Peyer's patch (tissue), 4 donors: Measurements from ENCODE around the gene SAG. TPM values are rescaled to one million over a fixed set of nuclear protein-coding genes. Genes with fewer than 3 reads are reported as not detected.
A peak's percentile ranks its signal among the peaks of the same experiment; 100 is the strongest.

Experiments
- DNase-seq, 3 donors: peaks; one replicate each; pipeline ENCODE4 v3.0.0-alpha.2; 2017 to 2019
- H3K27ac ChIP-seq, 4 donors: fragments of 200-600 bp; sonication (generic); one replicate each; pipeline ENCODE4 v1.5.1; 2016 to 2019
- H3K27me3 ChIP-seq, 2 donors: fragments of 200-600 bp; sonication (generic); one replicate each; pipeline ENCODE4 v1.5.1; 2019
- H3K36me3 ChIP-seq, 3 donors: fragments of 200-600 bp; sonication (generic); one replicate each; pipeline ENCODE4 v1.5.1; 2016 to 2019
- H3K4me1 ChIP-seq, 4 donors: fragments of 200-600 bp; sonication (generic); one replicate each; pipeline ENCODE4 v1.5.1; 2016 to 2019
- H3K4me3 ChIP-seq, 4 donors: fragments of 200-600 bp; sonication (generic); 1 replicate in 3 of 4; 2 replicates in 1 of 4; pipeline ENCODE4 v1.5.1; 2016 to 2019; ENCODE audit warnings: mild to moderate bottlenecking in 1 of 4
- H3K9me3 ChIP-seq, 4 donors: fragments of 200-600 bp; sonication (generic); one replicate each; pipeline ENCODE4 v1.5.1; 2016 to 2019; ENCODE audit warnings: mild to moderate bottlenecking in 1 of 4
- POLR2A ChIP-seq, 2 donors: fragments of 450-650 bp; IDR thresholded peaks; one replicate each; pipeline ENCODE4 v1.5.1; 2017; ENCODE audit warnings: antibody characterized with exemption in 2 of 2, mild to moderate bottlenecking in 2 of 2, moderate library complexity in 2 of 2
- total RNA-seq, 4 donors: library from RNA; depleted of rRNA; stranded (reverse); fragments of >200 nt; gene quantifications; one replicate each; pipeline ENCODE4 v1.1.0, GENCODE V29; 2016
- TF ChIP-seq, protein P1 (sequence below), 6 experiments: fragments of 450-650 bp in 4 of 6; fragments of 200-600 bp in 2 of 6; sonication (generic) in 1 of 6; IDR thresholded peaks; one replicate each; pipeline ENCODE4 v1.5.1; 2017 to 2019; ENCODE audit warnings: antibody characterized with exemption in 6 of 6, mild to moderate bottlenecking in 3 of 6, moderate library complexity in 1 of 6

SAG gene
- total RNA-seq, 4 donors from 2014 or later = not detected

DNA sequence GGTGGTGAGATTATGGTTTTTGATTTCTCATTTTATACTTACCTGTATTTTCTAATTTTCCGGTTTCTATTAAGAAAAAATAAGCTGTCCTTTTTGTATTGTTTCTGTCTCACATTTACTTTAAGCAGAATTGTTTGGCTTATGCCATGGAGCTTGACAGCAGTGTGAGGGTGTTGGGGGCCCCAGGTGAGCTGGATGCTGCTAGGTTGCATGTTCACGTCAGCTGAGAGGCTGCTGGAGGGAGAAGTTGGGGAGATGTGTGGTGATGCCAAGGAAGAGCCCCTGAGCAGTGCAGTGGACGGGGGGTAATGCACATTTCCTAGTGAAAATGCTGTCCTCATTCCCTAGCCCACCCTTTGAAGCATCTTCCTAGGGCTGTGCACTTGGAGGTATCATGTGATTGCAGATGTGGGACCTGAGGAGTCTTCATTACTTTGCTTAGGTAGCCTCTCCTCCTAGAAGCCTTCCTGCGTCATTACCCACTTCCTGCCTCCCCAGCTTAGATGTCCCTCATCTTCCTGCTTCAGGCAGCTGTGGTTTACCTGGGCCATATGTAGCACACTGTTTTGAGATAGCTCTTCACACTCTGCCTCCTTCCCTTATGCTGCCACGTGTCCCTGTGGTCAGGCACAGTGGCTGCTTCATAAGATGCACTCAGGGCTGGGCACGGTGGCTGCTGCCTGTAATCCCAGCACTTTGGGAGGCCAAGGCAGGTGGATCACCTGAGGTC, 39.9 kb upstream of the SAG start:
- TF ChIP-seq, protein P1, sequence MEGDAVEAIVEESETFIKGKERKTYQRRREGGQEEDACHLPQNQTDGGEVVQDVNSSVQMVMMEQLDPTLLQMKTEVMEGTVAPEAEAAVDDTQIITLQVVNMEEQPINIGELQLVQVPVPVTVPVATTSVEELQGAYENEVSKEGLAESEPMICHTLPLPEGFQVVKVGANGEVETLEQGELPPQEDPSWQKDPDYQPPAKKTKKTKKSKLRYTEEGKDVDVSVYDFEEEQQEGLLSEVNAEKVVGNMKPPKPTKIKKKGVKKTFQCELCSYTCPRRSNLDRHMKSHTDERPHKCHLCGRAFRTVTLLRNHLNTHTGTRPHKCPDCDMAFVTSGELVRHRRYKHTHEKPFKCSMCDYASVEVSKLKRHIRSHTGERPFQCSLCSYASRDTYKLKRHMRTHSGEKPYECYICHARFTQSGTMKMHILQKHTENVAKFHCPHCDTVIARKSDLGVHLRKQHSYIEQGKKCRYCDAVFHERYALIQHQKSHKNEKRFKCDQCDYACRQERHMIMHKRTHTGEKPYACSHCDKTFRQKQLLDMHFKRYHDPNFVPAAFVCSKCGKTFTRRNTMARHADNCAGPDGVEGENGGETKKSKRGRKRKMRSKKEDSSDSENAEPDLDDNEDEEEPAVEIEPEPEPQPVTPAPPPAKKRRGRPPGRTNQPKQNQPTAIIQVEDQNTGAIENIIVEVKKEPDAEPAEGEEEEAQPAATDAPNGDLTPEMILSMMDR (IDR thresholded peaks at IDR 0.05) = no peak
- no peak for TF ChIP-seq POLR2A (IDR thresholded peaks at IDR 0.05)
- peak overlapping the region; percentile 62 to 79 (median 70) for H3K27ac ChIP-seq
- peak in 2 of 3 donors; percentile 95 to 96 for DNase-seq
- H3K4me1 ChIP-seq = no peaks in the 10 kb centered on the region
- no peaks in the 10 kb centered on the region for H3K9me3 ChIP-seq
- no peaks in the 10 kb centered on the region for H3K27me3 ChIP-seq
- H3K4me3 ChIP-seq = no peak overlapping the region
- H3K36me3 ChIP-seq = peaks cover 0 to 98% (median 0%) of the 10 kb centered on the region in 3 donors

DNA sequence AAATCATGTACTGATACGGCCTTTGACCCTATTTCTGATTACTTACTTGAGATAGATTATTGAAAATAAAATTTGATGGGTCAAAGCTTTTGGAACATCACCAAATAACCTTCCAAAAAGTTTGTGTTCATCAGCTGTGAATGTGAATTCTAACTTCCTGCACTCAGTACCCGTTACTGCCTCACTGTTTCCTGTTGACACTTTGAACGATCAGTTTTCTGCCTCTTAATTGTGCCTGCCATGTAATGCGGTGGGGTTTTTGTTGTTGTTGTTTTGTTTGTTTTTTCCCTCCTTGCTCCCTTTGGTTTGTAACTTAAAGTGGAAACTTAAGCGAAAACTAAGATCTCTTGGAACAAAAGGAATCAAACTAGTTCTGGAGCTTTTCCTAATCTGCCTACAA, 37.2 kb upstream of the SAG start:
- peak overlapping the region; percentile 60 to 79 (median 65) for H3K27ac ChIP-seq

DNA sequence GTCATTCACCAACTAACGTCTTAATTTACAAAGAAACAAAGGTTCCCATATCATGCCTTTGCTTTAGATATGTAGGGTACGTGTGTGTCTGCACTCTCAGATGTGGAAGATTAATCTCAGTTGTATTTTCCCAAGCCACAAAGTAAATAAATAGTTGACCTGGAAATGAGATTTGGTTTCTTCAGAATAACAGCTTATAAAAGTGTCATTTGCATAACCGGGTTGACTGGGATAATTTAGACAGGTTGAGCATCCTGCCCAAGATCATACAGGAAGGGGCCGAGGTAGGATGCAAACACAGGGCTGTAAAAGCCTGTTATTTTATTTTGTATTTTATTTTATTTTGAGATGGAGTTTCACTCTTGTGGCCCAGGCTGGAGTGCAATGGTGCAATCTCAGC, 36.7 kb upstream of the SAG start:
- no peaks in the 10 kb centered on the region for H3K27me3 ChIP-seq
- peaks cover 0 to 98% (median 0%) of the 10 kb centered on the region in 3 donors for H3K36me3 ChIP-seq
- no peaks in the 10 kb centered on the region for H3K4me1 ChIP-seq
- DNase-seq = no peak
- H3K4me3 ChIP-seq = no peak overlapping the region
- peak overlapping the region; percentile 60 to 79 (median 65) for H3K27ac ChIP-seq
- no peak for TF ChIP-seq POLR2A (IDR thresholded peaks at IDR 0.05)
- TF ChIP-seq, protein P1 (IDR thresholded peaks at IDR 0.05) = no peak
- H3K9me3 ChIP-seq = no peaks in the 10 kb centered on the region

More for the DNA sequence above, 37.2 kb upstream of the SAG start:
- no peak for TF ChIP-seq POLR2A (IDR thresholded peaks at IDR 0.05)
- TF ChIP-seq, protein P1 (IDR thresholded peaks at IDR 0.05) = no peak
- no peak for DNase-seq
- no peak overlapping the region for H3K4me3 ChIP-seq
- H3K27me3 ChIP-seq = no peaks in the 10 kb centered on the region
- H3K36me3 ChIP-seq = peaks cover 0 to 98% (median 0%) of the 10 kb centered on the region in 3 donors
- H3K4me1 ChIP-seq = no peaks in the 10 kb centered on the region
- H3K9me3 ChIP-seq = no peaks in the 10 kb centered on the region

DNA sequence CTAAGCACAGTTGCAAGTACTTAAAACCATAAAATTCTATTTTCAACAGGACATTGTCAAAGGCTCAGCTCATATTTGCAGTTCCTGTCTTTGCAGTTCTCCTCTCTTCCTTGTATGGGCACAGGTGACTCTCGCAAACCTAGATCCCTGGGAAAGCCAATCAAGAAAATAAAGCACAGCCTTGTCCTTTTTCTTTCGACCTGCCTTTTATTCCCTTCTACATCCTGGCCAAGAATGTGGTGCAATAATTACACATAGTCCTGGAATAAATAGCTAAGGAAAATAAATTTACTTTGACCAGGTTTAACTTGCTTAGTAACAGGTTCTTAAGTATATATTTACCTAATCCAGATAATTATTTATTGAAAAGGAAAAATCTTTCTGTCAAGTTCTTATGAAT, 35.9 kb upstream of the SAG start:
- Histone ChIP-seq H3K4me3 (no peak overlapping the region), H3K27ac (peak overlapping the region in 2 of 4 donors; percentile 60 to 79), H3K4me1 (no peaks in the 10 kb centered on the region), H3K9me3 (no peaks in the 10 kb centered on the region), H3K27me3 (no peaks in the 10 kb centered on the region), H3K36me3 (peaks cover 0 to 98% (median 0%) of the 10 kb centered on the region in 3 donors)
- DNase-seq = no peak
- TF ChIP-seq, protein P1 (IDR thresholded peaks at IDR 0.05) = no peak
- TF ChIP-seq POLR2A (IDR thresholded peaks at IDR 0.05) = no peak

DNA sequence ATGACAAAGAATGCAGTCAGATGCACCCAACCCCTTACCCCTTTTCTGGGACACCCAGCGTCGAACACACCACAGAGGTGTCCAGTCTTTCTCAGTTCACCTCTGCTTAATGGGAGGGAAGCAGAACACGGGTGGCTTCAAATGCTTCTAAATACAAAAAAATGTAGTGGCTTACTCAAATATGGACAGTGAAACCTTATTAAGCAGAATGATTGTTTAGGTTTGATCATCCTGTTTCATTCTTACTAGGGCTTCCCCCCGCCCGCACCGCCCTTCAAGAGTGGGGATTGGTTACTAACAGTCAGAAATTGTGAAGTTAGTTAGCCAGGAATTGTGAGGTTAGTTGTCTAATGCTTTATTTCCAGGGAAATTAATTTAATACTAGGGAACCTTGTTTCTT, 34.5 kb upstream of the SAG start:
- no peaks in the 10 kb centered on the region for H3K4me1 ChIP-seq
- no peak for TF ChIP-seq POLR2A (IDR thresholded peaks at IDR 0.05)
- TF ChIP-seq, protein P1 (IDR thresholded peaks at IDR 0.05) = no peak
- H3K4me3 ChIP-seq = no peak overlapping the region
- no peaks in the 10 kb centered on the region for H3K9me3 ChIP-seq
- no peak overlapping the region for H3K27ac ChIP-seq
- peaks cover 0 to 98% (median 0%) of the 10 kb centered on the region in 3 donors for H3K36me3 ChIP-seq
- no peaks in the 10 kb centered on the region for H3K27me3 ChIP-seq
- peak in 1 of 3 donors; percentile 8 for DNase-seq
